Stomach smooth muscle (tissue), 2 donors: ENCODE results near the gene CAPN9.

Experiments
- H3K27ac ChIP-seq: one replicate; pipeline ENCODE4 v1.7.0; 2013; ENCODE audit warnings: mild to moderate bottlenecking, low read length, inconsistent platforms
- H3K27me3 ChIP-seq, 2 donors: one replicate each; pipeline ENCODE4 v1.7.0; 2013; ENCODE audit warnings: low read length in 2 of 2; ENCODE audit not compliant: insufficient read depth in 2 of 2, control insufficient read depth in 1 of 2
- H3K36me3 ChIP-seq, 2 donors: one replicate each; pipeline ENCODE4 v1.7.0; 2013; ENCODE audit warnings: low read length in 2 of 2; ENCODE audit not compliant: control insufficient read depth in 2 of 2, insufficient read depth in 2 of 2
- H3K4me1 ChIP-seq: one replicate; pipeline ENCODE4 v1.7.0; 2013; ENCODE audit warnings: low read length; ENCODE audit not compliant: control insufficient read depth, insufficient read depth
- H3K4me3 ChIP-seq, 2 donors: one replicate each; pipeline ENCODE4 v1.7.0; 2013; ENCODE audit warnings: low read length in 2 of 2
- H3K9ac ChIP-seq, 2 donors: one replicate each; pipeline ENCODE4 v1.7.0; 2013; ENCODE audit warnings: low read length in 2 of 2, mild to moderate bottlenecking in 1 of 2
- H3K9me3 ChIP-seq, 2 donors: one replicate each; pipeline ENCODE4 v1.7.0; 2013; ENCODE audit warnings: low read length in 2 of 2; ENCODE audit not compliant: control insufficient read depth in 2 of 2
- donor health status: healthy.
- donor health status: Pancreatic carcinoma.

Gene CAPN9

GRCh38 chr1:230792691-230793462 lies 45.7 kb downstream of the CAPN9 start:
- Histone ChIP-seq H3K4me3 (no peak overlapping the region), H3K9me3 (no peaks in the 10 kb centered on the region), H3K4me1 (peaks cover 3% of the 10 kb centered on the region), H3K27ac (no peak overlapping the region), H3K9ac (no peak overlapping the region), H3K27me3 (peaks cover 0 to 2% of the 10 kb centered on the region in 2 donors), H3K36me3 (no peaks in the 10 kb centered on the region)

GRCh38 chr1:230793463-230793745 lies 46.2 kb downstream of the CAPN9 start:
- Histone ChIP-seq H3K4me3 (no peak overlapping the region), H3K9ac (no peak overlapping the region), H3K27ac (no peak overlapping the region), H3K36me3 (no peaks in the 10 kb centered on the region), H3K27me3 (peaks cover 0 to 2% of the 10 kb centered on the region in 2 donors), H3K4me1 (peaks cover 3% of the 10 kb centered on the region), H3K9me3 (no peaks in the 10 kb centered on the region)

- Histone ChIP-seq H3K36me3 (no peaks in the 10 kb centered on the region), H3K4me3 (no peak overlapping the region), H3K27ac (no peak overlapping the region), H3K4me1 (peaks cover 3% of the 10 kb centered on the region), H3K9ac (no peak overlapping the region), H3K27me3 (no peaks in the 10 kb centered on the region), H3K9me3 (no peaks in the 10 kb centered on the region)
Observed at GRCh38 chr1:230794431-230794830, 47.2 kb downstream of the CAPN9 start.

- Histone ChIP-seq H3K9ac (no peak overlapping the region), H3K4me1 (peaks cover 3% of the 10 kb centered on the region), H3K27ac (no peak overlapping the region), H3K4me3 (no peak overlapping the region), H3K27me3 (no peaks in the 10 kb centered on the region), H3K36me3 (no peaks in the 10 kb centered on the region), H3K9me3 (no peaks in the 10 kb centered on the region)
Observed at GRCh38 chr1:230794871-230795605, 47.9 kb downstream of the CAPN9 start.

- H3K9ac ChIP-seq = no peak overlapping the region
- peaks cover 3% of the 10 kb centered on the region for H3K4me1 ChIP-seq
- no peak overlapping the region for H3K27ac ChIP-seq
- no peaks in the 10 kb centered on the region for H3K9me3 ChIP-seq
- H3K27me3 ChIP-seq = no peaks in the 10 kb centered on the region
- H3K36me3 ChIP-seq = no peaks in the 10 kb centered on the region
- no peak overlapping the region for H3K4me3 ChIP-seq
Observed at GRCh38 chr1:230796626-230797025, 49.4 kb downstream of the CAPN9 start.

GRCh38 chr1:230797376-230797920 lies 50.3 kb downstream of the CAPN9 start:
- no peak overlapping the region for H3K9ac ChIP-seq
- no peak overlapping the region for H3K27ac ChIP-seq
- H3K27me3 ChIP-seq = no peaks in the 10 kb centered on the region
- H3K9me3 ChIP-seq = no peaks in the 10 kb centered on the region
- no peaks in the 10 kb centered on the region for H3K36me3 ChIP-seq
- H3K4me1 ChIP-seq = peaks cover 3% of the 10 kb centered on the region
- no peak overlapping the region for H3K4me3 ChIP-seq

- Histone ChIP-seq H3K36me3 (no peaks in the 10 kb centered on the region), H3K9ac (no peak overlapping the region)
Observed at GRCh38 chr1:230797942-230798365, 50.8 kb downstream of the CAPN9 start.

GRCh38 chr1:230798491-230798890 lies 51.3 kb downstream of the CAPN9 start:
- no peak overlapping the region for H3K9ac ChIP-seq
- no peaks in the 10 kb centered on the region for H3K36me3 ChIP-seq
- H3K4me1 ChIP-seq = peaks cover 3% of the 10 kb centered on the region
- H3K9me3 ChIP-seq = no peaks in the 10 kb centered on the region
- no peaks in the 10 kb centered on the region for H3K27me3 ChIP-seq
- H3K4me3 ChIP-seq = no peak overlapping the region
- H3K27ac ChIP-seq = no peak overlapping the region

More at GRCh38 chr1:230797942-230798365, 50.8 kb downstream of the CAPN9 start:
- H3K4me3 ChIP-seq = no peak overlapping the region
- no peaks in the 10 kb centered on the region for H3K9me3 ChIP-seq
- no peaks in the 10 kb centered on the region for H3K27me3 ChIP-seq
- peaks cover 3% of the 10 kb centered on the region for H3K4me1 ChIP-seq
- no peak overlapping the region for H3K27ac ChIP-seq

GRCh38 chr1:230800891-230801840 lies 54.0 kb downstream of the CAPN9 start:
- Histone ChIP-seq H3K27ac (no peak overlapping the region), H3K4me3 (no peak overlapping the region), H3K9ac (no peak overlapping the region), H3K36me3 (no peaks in the 10 kb centered on the region), H3K27me3 (no peaks in the 10 kb centered on the region), H3K4me1 (peaks cover 3% of the 10 kb centered on the region), H3K9me3 (no peaks in the 10 kb centered on the region)

- peaks cover 14% of the 10 kb centered on the region for H3K4me1 ChIP-seq
- no peak overlapping the region for H3K4me3 ChIP-seq
- no peak overlapping the region for H3K9ac ChIP-seq
- no peaks in the 10 kb centered on the region for H3K36me3 ChIP-seq
- no peaks in the 10 kb centered on the region for H3K27me3 ChIP-seq
- H3K9me3 ChIP-seq = no peaks in the 10 kb centered on the region
- H3K27ac ChIP-seq = no peak overlapping the region
Observed at GRCh38 chr1:230804396-230804795, 57.2 kb downstream of the CAPN9 start.
